HT1080 (cell line): ENCODE measurements around the gene SART3. TPM values are rescaled to one million over a fixed set of nuclear protein-coding genes. Genes with fewer than 3 reads are reported as not detected.
"Not testable (repeated sequence)": the region's sequence is repeated elsewhere in the genome, so short reads cannot be mapped to it uniquely, and the experiment has no call there.

Experiments used
- DNase-seq: peaks from one replicate; pipeline ENCODE4 v3.0.0-alpha.2; 2015; ENCODE audit warnings: low read depth
- total RNA-seq: library from RNA; depleted of rRNA; stranded (reverse); fragments of >200 nt; shearing (Covaris generic); gene quantifications from 2 replicates; pipeline ENCODE4 v1.2.3, GENCODE V29; 2014

Gene SART3
- total RNA-seq, 1 experiment from 2014 or later, result 229 TPM

DNA sequence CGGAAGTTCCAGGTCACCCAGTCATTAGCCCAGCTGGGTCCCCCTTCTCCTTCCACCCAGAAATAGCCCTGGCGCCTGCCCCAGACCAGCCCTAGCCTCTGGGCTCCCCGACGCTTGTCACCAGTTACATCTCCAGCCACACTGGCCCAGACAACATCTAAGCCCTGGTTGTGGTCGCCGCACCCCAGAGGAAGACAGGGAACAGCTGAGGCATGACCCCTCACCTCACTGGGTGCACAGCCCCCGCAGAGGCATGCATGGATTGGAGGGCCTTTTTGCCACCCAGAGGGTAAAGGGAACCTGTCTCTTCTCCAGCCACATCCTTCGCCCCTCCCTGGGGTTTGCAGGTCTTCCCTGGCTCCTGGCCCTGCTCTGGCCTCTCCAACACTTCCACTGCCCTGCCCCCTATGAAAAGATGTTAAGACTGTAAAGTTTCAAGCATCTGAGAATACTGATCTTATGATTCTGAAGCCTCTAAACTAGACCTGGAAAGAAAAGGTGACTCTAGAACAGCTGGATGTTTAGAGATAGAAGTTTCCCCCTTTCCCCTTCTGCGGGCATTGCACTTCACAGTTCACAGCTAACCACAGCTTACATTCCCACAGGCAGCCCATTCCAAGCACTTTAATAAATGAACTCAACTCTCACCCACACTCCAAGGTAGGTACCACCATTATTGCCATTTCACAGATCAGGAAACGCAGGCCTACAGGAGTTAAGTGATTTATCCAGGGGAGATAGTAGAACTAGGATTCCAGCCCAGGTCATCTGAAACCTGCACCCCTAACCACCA is 22.2 kb upstream of the SART3 start:
- no peak for DNase-seq

DNA sequence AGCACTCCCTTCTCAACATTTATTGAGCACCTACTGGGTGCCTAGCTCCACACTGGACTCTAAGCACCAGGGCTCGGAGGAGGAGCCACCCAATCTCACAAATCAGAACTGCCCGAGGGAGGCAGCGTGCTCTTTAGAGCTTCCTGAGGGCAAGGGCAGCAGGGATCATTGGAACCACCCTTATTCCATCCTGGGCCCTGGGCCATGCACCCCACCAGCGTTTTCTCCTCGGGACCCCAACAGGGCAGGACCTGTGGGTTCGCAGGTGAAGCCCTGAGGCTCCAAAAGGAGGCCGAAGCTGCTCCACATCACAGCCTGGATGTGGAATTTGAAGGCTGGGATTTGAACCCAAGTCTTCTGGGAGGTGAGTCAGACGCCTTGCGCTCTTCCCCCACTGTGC is 21.5 kb upstream of the SART3 start:
- DNase-seq, result no peak

DNA sequence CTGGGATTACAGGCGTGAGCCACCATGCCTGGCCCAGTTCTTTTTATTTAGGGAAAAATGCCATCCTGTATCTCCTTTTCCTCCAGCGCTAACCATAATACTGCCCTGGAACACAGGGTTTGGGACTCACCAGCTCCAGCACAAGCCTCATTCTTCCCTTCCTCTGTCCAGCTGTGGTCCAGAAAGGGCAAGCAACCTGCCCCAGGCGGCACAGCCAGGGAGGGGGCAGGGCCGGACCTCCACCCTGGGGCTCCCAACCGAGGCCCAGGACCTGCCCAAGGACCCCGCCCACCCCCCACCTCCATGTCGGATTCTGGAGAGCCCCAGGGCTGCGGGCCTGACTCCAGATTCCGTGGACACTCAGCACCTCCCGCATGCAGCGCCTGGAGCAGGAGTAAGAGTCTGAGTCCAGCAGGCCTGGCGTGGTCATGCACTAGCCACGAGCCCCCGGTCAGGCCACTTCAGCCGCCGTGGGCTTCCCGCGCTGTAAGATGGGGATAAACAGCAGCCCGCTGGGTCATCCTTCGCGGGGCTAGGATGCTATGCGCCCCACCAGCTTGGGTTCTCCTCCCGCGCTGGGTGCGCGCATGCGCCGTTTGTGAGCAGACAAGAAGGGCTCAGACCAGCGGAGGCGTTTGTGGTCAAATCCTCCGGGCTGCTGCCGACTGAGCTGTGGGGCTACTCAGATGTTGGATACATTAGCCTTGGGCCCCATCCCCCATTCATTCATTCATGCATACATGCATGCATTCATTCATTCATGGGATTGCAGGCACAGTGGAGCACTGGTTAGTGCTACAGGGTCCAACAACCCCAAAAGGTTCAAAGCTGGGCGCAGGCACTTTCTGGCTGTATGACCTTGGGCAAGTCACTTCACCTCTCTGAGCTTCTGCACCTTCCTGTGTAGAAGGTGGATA is 20.6 kb upstream of the SART3 start:
- no peak for DNase-seq

DNA sequence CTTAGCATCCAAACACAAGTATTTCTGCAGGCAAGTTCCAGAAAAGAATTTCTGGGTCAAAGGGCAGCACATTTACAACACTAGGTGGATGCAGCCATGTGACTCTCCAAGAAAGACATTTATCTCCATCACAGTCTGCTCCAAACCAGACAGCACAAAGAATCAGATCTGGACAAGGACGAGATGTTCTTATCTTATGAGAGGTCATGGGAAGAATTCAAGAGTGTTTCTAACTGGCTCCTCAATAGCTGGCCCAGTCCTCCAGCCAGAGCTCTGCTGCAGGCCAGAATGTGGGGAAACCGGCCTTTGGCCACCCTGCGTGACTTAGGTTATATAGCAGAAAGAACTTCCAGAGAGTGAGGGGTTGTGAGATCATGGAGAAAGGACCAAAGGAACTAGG is 19.6 kb upstream of the SART3 start:
- no peak for DNase-seq

DNA sequence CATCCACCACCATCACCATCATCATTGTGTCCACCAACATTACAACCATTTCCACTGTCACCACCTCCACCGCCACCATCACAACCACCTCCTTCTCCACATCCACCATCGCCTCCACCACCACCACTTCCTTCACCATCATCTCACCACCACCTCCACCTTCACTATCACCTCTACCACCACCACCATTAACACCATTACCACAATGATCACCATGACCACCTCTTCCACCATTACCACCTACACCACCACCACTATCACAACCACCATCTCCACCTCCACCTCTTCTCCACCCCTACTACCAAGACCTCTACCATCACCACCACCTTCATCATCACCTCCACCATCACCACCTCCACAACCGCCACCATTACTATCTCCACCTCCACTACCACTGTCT is 17.8 kb upstream of the SART3 start:
- DNase-seq, result no peak

DNA sequence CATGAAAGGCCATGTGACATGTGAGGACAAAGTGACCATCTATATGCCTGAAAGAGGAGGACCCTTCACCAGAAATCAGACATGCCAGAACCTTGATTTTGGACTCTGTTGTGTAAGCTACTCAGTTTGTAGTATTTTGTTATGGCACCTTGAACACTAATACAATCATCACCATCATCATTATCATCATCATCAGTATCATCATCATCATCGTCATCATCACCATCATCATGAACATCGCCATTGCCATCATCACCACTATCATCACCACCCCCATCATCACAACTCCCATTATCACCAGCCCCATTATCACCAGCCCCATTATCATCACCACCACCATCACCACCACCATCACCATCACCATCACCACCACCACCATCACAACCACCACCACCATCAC is 17.3 kb upstream of the SART3 start:
- no peak for DNase-seq

DNA sequence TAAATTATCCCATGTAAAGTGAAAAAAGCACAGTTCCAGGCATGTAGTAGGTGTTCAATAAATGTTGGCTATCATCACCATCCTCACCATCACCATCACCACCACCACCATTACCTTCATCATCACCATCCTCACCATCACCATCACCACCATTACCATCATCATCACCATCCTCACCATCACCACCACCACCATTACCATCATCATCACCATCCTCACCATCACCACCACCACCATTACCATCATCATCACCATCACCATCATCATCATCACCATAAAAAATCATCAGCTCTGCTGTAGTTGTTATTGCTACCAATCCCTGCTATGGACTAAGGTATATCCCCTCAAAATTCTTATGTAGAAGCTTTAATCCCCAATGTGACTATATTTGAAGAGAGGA is 16.5 kb upstream of the SART3 start:
- DNase-seq, result no peak

DNA sequence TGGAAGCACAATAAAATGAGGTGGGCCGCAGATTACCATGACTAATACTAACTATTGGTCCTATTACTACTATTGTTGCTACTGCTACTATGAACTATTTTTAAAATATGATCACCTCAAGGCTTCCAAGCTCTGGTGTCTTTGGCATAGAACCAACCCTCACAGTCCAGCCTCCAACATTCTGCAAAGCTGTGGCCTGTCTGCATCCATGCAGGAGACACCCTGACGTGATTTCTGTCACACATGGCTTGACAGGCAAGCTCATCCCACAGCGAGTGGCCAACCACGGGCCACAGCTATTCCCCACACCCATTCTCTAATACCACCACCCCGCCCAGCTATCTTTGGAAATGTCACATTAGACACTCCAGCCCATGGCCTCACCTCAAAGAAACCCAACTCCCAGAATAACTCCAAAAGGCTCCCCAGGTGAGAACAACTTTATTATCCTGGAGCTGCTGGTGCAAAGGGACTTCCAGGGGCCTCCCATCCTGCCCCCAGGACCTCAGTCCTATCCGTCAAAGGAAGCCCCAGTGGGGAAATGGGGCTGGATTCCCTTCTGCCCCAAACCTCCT is 15.8 kb upstream of the SART3 start:
- no peak for DNase-seq

DNA sequence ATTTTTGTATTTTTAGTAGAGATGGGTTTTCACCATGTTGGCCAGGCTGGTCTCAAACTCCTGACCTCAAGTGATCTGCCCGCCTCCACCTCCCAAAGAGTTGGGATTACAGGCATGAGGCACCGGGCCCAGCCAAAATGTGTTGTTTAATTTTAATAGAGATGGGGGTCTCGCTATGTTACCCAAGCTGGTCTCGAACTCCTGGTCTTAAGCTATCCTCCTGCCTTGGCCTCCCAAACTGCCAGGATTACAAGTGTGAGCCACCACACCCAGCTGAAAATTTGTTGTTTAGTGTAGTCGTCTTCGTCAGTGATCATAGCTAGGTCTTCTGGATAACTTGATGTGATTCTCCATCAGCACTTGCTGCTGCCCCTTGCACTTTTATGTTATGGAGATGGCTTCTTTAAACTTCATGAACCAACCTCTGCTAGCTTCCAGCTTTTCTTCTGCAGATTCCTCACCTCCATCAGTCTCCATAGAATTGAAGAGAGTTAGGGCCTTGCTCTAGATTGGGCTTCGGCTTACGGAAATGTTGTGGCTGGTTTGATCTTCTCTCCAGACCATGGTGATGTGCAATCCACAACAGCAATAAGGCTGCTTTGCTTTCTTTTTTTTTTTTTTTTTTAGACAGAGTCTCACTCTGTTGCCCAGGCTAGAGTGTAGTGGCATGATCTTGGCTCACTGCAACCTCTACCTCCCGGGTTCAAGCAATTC is 14.4 kb upstream of the SART3 start:
- DNase-seq, result no peak

DNA sequence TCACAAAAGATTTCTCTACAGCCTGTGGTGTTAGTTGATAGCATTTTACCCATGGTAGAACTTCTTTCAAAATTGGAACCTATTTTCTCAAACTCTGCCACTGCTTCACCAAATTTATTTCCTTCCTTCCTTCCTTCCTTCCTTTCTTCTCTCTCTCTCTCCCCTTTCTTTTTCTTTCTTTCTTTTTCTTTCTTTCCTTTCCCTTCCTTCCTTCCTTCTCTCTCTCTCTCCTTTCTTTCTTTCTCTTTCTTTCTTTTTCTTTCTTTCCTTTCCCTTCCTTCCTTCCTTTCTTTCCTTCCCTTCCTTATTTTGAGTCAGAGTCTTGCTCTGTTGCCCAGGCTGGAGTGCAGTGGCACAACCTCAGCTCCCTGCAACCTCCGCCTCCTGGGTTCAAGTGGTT is 13.3 kb upstream of the SART3 start:
- not testable (repeated sequence) for DNase-seq

DNA sequence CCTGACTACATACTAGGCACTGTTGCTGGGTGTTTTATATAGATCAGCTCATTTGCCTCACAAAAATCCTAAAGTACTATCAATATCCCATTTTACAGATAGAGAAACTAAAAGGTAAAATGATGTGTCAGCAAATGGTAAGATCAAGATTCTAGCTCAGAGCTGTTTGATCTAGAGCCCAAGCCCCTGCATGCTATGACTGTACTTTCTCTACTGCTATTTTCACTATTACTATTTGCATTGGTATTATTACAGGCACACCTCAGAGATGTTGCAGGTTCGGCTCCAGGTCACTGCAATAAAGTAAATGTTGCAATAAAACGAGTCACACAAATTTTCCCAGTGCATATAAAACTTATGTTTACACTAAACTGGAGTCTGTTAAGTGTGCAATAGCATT is 12.3 kb upstream of the SART3 start:
- no peak for DNase-seq

DNA sequence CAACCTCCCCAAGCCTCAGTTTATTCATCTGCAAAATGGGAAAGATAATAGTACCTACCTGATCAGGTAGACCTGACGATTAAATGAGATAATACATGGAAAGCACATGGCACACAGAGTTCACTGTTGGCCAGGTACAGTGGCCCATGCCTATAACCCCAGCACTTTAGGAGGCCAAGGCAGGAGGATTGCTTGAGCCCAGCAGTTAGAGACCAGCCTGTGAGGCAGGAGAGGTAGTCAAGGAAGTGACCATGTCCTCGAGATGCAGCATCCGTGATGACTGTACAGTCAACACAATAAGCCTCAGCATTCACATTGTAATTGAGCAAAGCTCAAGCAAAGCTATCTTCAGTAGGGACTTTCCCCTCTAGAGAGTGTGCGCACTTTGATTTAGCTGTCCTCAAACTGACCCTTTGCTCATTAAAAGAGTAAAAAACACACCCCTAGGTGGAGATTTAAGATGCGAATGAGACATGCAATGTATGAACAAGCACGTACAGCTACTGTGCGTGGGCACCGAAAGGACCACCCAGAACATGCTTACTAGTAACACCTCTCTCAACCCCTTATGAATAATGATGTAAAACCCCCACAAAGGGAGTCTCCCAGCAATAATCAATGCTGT is 11.3 kb upstream of the SART3 start:
- DNase-seq, result no peak

DNA sequence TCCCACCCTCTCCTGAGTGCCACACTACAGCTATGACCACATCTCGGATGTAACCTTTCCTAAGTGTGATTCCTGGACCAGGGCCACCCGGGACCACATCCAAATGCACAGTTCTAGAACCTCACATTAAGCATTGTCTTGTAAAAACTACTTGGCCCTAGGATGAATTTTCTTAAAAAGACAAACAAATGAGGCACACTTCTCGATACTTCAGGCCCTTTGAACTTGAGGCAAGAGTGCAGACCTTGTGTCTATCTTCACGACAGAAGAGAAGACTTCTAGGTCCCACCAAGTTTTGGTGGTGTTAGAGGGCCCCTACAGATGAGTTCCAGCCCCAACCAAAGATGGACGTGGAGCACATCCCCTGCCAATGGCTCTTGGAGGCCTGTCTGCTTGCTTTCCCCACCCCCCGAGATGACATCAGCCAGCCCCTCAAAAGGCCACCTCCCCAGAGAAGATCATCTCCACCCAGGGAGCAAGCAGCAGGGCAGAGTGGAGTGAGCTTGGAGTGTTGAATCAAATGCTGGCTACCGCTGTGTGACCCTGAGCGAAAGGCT is 10.7 kb upstream of the SART3 start:
- DNase-seq, result no peak

DNA sequence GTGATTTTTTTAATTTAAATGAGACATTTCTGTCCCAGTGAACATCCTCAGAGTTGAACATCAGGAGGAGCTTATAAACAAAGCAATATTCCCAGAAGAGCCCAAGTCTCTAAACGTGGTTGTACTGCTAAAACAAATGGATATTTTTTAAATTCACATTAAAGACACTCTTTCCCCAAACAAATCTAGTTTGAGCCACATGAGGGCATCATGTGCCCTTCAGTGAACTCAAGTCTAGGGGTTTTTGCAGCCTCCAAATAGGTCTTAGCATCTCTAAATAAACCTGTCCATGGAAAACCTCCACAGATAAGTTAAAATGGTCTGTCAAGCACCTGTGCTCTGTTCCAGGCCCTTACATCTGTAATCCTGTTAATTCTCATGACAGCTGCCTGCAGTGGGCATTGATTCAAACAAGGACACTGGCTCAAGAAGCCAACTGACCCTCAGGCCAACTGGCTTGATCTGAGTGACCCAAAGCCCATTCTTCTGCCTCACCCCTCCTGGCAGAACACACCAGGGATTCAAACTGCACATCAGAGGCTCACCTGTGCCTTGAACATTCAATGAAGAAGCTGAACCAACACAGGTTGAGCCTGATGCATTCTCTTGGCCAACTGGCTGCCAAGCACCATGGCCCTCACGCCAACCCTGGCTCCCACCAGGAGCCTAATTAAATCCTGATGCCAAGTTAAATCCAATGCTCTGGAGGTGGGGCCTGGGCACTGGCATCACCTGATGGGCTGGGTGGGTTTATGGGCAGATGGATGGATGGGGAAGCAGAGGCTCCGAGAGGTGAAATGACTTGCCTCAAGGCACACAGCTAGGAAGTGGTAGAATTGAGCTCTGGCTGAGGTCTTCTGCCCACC is 10.0 kb upstream of the SART3 start:
- peak; percentile 34 for DNase-seq

DNA sequence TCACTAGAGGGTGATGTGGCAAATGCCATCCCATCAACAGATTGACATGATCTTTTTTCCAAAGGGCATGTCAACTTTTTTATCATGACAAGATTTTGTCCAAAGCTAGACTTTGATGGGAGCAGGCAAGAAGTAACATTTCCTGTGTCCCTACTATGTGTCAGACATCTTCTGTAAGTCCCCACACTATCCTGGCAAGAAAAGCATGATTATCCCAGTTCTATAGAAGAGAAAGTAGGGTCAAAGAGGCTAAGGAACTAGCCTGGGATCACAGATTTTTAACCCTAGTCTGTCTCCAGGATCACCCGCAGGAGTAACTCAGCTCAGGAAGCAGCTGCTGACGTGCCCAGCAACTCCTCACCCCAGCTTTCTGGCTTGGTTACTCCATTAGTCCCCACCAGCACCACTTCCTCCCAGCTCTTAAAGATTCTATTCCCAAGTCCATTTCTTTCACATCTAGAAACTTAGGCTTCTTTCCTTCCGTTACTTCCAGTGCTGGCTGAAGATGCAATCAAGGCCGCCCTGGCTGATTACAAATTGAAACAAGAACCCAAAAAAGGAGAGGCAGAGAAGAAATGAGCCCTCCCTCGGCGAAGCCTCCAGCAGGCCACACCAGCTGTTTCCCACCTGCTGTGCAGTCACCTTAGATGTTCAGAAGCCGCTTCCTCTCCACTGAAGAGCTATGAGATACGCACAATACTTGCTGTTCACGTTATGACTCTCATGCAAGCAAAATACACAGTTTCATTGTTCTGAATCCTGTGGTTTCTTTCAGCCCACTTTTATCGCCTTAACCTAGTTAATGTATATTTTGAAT is 7.6 kb upstream of the SART3 start:
- DNase-seq, result no peak

DNA sequence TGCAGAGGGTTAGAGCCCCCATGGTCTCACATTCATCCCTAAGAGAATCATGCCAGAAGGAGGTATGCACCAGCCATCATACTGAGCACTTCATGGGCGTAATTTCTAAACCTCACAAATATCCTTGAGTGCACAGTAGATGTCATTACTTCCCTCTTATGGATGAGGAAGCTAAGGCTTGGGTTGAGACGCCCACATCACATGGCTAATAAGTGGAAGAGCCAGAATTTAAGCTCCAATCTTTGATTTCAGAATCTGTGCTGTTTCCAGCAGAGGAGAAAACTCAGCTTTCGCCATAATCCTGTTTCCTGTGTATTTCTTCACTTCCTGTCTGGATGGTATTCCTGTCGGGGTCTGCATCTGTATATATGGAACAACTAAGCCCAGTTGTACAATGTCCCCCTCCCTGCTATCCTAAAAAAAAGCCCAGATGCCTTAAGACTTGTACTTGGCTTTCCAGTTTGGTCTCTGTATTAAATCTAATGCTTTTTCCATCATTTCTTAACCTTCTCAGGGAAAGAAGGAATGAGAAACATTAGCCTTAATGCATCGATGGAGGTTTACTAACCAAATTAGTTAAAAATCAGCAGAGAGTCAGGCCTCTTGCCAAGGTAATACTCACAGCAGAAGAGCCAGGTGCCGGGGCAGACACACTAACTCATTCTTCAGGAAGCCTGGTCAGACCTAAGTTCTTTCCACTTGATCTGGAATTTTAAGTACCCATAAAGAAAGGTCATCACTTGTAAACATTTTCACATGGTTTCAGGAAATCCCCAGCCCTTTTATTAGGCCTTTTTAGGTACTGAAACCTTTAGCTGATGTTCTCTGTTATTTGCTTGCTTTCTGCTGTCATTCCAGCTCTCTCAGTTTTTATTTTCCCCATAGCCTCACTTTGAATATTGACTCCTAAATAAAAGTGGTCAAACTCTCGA is 6.7 kb upstream of the SART3 start:
- DNase-seq, result no peak

DNA sequence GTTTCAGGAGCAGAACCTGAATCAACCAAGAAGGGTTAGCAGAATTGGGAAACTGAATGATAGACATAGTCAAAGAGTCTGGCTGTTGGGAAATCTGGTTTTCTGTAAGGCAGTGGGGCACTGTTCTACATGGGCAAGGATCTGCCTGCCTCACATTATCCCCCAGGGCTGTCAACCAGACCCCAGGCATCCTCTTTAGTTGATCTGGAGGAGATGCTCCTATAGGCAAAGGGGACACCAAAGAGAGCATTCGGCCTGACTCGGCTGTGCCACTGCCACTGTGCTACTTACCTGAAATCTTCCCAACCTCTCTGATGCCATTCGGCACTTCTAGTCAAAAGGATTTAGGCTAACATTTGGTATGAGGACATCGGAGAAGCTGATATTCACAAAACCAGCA is 5.5 kb upstream of the SART3 start:
- no peak for DNase-seq

DNA sequence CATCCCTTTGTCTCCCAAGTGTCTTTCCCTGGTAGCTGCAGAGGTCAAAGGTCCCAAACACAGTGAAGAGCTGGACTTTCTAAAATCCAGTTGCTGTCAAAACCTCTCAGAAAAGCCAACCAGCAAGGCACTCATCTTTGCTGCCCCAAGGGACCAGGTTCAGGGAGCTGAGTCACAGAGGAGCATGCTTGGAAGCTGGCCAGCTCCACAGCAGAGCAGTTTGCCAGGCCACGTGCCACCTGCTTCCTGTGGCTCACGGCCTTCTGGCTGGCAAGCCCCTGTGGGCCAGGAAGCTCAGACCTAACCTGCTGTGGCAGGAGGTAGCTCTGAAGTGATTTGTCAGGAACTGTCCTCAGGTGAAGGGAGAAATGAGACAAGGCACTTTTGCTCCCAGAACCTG is 5.0 kb upstream of the SART3 start:
- DNase-seq, result peak; percentile 92
